GM12878 (cell line): ENCODE measurements around the gene UBE3D. TPM values are rescaled to one million over a fixed set of nuclear protein-coding genes. Genes with fewer than 3 reads are reported as not detected.

Source experiments
- ATAC-seq: fragments of 200-7000 bp; cut with Tn5 transposase; 3 replicates; pipeline ENCODE4 v1.9.1; 2020; ENCODE audit warnings: mild to moderate bottlenecking, moderate library complexity
- BruUV-seq: library from RNA; stranded (reverse); fragments of 400-500 nt; replicated peaks from 2 replicates; lab custom pipeline; 2021; lab: Mats Ljungman, UMichigan
- CTCF ChIA-PET: fragments of 300-600 bp; sonication (Branson Sonifier 250); formaldehyde crosslinking; extraction: SDS; loops from one replicate; lab custom pipeline; 2021; ENCODE audit warnings: inconsistent platforms; lab: Yijun Ruan, JAX
- POLR2A ChIA-PET: fragments of 350-600 bp; formaldehyde crosslinking; extraction: SDS; loops from one replicate; lab custom pipeline; 2021; ENCODE audit warnings: inconsistent platforms; lab: Charles Lee
- RAD21 ChIA-PET: fragments of 300-600 bp; sonication (Branson Sonifier 250); formaldehyde crosslinking; loops from one replicate; lab custom pipeline; 2023; ENCODE audit warnings: antibody characterized with exemption; ENCODE audit not compliant: unreplicated experiment; lab: Charles Lee
- SMC1A ChIA-PET: fragments of 300-600 bp; sonication (Branson Sonifier 250); formaldehyde crosslinking; loops from one replicate; lab custom pipeline; 2023; ENCODE audit not compliant: unreplicated experiment, uncharacterized antibody; lab: Charles Lee
- DNase-seq: peaks from one replicate; pipeline ENCODE4 v3.0.0-alpha.2; 2011; ENCODE audit warnings: low read depth, low spot score
- FAIRE-seq: peaks from 3 replicates; lab custom pipeline; 2011; peaks lifted over from hg19 to GRCh38; lab: Jason Lieb, UNC
- H2AFZ ChIP-seq: 2 replicates; pipeline ENCODE4 v1.6.0; 2011; ENCODE audit warnings: low read depth, low read length, control low read depth; ENCODE audit not compliant: control insufficient read depth
- H3K27ac ChIP-seq: 2 replicates; pipeline ENCODE4 v1.5.1; 2011; ENCODE audit warnings: control low read depth; ENCODE audit not compliant: control insufficient read depth, insufficient read depth
- H3K27me3 ChIP-seq, 2 experiments: replicated peaks in 1 of 2; 2 replicates each; pipeline versions ENCODE4 v1.6.0 to v1.6.1; 2011; ENCODE audit warnings: low read length in 1 of 2; ENCODE audit not compliant: control insufficient read depth in 2 of 2, insufficient read depth in 2 of 2
- H3K36me3 ChIP-seq, 2 experiments: 2 replicates each; pipeline ENCODE4 v1.5.1; 2011; ENCODE audit warnings: low read length in 1 of 2; ENCODE audit not compliant: control insufficient read depth in 2 of 2, insufficient read depth in 2 of 2
- H3K4me1 ChIP-seq: 2 replicates; pipeline ENCODE4 v1.6.1; 2011; ENCODE audit warnings: mild to moderate bottlenecking, low read length, moderate library complexity, mixed read lengths; ENCODE audit not compliant: control insufficient read depth, insufficient read depth
- H3K4me2 ChIP-seq: 2 replicates; pipeline ENCODE4 v1.6.0; 2011; ENCODE audit warnings: control low read depth; ENCODE audit not compliant: control insufficient read depth, insufficient read depth
- H3K4me3 ChIP-seq: fragments of 200-600 bp; sonication (generic); 2 replicates; pipeline ENCODE4 v1.5.1; 2016
- H3K79me2 ChIP-seq: 2 replicates; pipeline ENCODE4 v1.6.0; 2011; ENCODE audit warnings: low read length; ENCODE audit not compliant: control insufficient read depth, insufficient read depth
- H3K9ac ChIP-seq: 2 replicates; pipeline ENCODE4 v1.8.0; 2011; ENCODE audit warnings: low read length, control low read depth, mixed read lengths; ENCODE audit not compliant: control insufficient read depth, insufficient read depth
- H3K9me3 ChIP-seq: replicated peaks from 3 replicates; pipeline ENCODE4 v1.5.1; 2011; ENCODE audit warnings: mild to moderate bottlenecking, low read length; ENCODE audit not compliant: control insufficient read depth, insufficient read depth
- H4K20me1 ChIP-seq: 2 replicates; pipeline ENCODE4 v1.6.0; 2011; ENCODE audit not compliant: control insufficient read depth, insufficient read depth
- BACH1 ChIP-seq: fragments of 450-650 bp; IDR thresholded peaks from 2 replicates; pipeline ENCODE4 v1.6.1; 2017; ENCODE audit warnings: mild to moderate bottlenecking, borderline replicate concordance
- ELK1 ChIP-seq: IDR thresholded peaks from 2 replicates; pipeline ENCODE4 v1.6.1; 2012; ENCODE audit warnings: low read depth, low read length, improper control_type of control experiment
- ESRRA ChIP-seq: IDR thresholded peaks from 2 replicates; pipeline ENCODE4 v1.6.1; 2012; ENCODE audit warnings: mild to moderate bottlenecking, low read length, improper control_type of control experiment
- EZH2 ChIP-seq: IDR thresholded peaks from 2 replicates; pipeline ENCODE4 v1.6.1; 2012; ENCODE audit warnings: low read depth, mild to moderate bottlenecking, control low read depth, inconsistent platforms, low read length, borderline replicate concordance; ENCODE audit not compliant: control insufficient read depth
- IRF3 ChIP-seq: fragments of 450-650 bp; IDR thresholded peaks from 2 replicates; pipeline ENCODE4 v1.6.1; 2014; ENCODE audit warnings: mild to moderate bottlenecking
- IRF5 ChIP-seq: fragments of 450-650 bp; IDR thresholded peaks from 2 replicates; pipeline ENCODE4 v1.6.1; 2017; ENCODE audit warnings: borderline replicate concordance
- KLF5 ChIP-seq: fragments of 450-650 bp; IDR thresholded peaks from 2 replicates; pipeline ENCODE4 v1.6.1; 2014; ENCODE audit warnings: mild to moderate bottlenecking; ENCODE audit not compliant: partially characterized antibody
- MTA3 ChIP-seq: IDR thresholded peaks from 2 replicates; pipeline ENCODE4 v1.6.1; 2012; ENCODE audit warnings: low read length, inconsistent platforms, borderline replicate concordance
- NFIC ChIP-seq: IDR thresholded peaks from 2 replicates; pipeline ENCODE4 v1.6.1; 2012; ENCODE audit warnings: low read depth, mild to moderate bottlenecking, inconsistent platforms, low read length, moderate library complexity
- NFYB ChIP-seq: IDR thresholded peaks from 2 replicates; pipeline ENCODE4 v1.6.1; 2011; ENCODE audit warnings: low read depth, mild to moderate bottlenecking, low read length, improper control_type of control experiment, moderate library complexity; ENCODE audit not compliant: insufficient read depth
- NR2F1 ChIP-seq: fragments of 450-650 bp; conservative IDR thresholded peaks from 2 replicates; pipeline ENCODE4 v1.6.1; 2017; ENCODE audit warnings: mild to moderate bottlenecking
- PAX5 ChIP-seq: IDR thresholded peaks from 2 replicates; pipeline ENCODE4 v1.6.1; 2011; ENCODE audit warnings: low read depth, low read length, borderline replicate concordance
- POLR2A ChIP-seq: IDR thresholded peaks from 2 replicates; pipeline ENCODE4 v1.6.1; 2011; ENCODE audit warnings: low read depth, mild to moderate bottlenecking, low read length
- SPI1 ChIP-seq: IDR thresholded peaks from 2 replicates; pipeline ENCODE4 v1.6.1; 2011; ENCODE audit warnings: low read depth, mild to moderate bottlenecking, low read length, moderate library complexity, borderline replicate concordance; ENCODE audit not compliant: insufficient read depth
- TARDBP ChIP-seq: IDR thresholded peaks from 2 replicates; pipeline ENCODE4 v1.6.1; 2016; ENCODE audit warnings: borderline replicate concordance
- ZBED1 ChIP-seq: IDR thresholded peaks from 2 replicates; pipeline ENCODE4 v1.6.1; 2016; ENCODE audit warnings: borderline replicate concordance
- ZBTB4 ChIP-seq: fragments of 450-650 bp; formaldehyde crosslinking; IDR thresholded peaks from 2 replicates; pipeline ENCODE4 v1.4.0; 2022; ENCODE audit warnings: mild to moderate bottlenecking, moderate library complexity
- WGBS: methylation state at CpG from one replicate; pipeline ENCODE4 v1.1.6; 2016; ENCODE audit warnings: low lambda C conversion rate; ENCODE audit not compliant: insufficient replicate concordance, insufficient coverage; ENCODE audit errors: missing lambda C conversion rate; 5-methylcytosine and 5-hydroxymethylcytosine counted together
- in situ Hi-C: fragments of 300-500 bp; cut with MboI; formaldehyde crosslinking; loops from 9 replicates; pipeline ENCODE4 v1.14.3; 2018; ENCODE audit warnings: mixed read lengths
- intact Hi-C: fragments of 100-400 bp; cut with micrococcal nuclease; formaldehyde crosslinking; loops from one replicate; pipeline ENCODE4 v1.14.2; 2022; ENCODE audit not compliant: unreplicated experiment
- polyA plus RNA-seq, 11 experiments: library from polyadenylated mRNA; depleted of rRNA in 4 of 11; unstranded in 6 of 11; stranded (reverse) in 5 of 11; fragments of >200 nt; fragmentation: Nextera tagmentation in 4 of 11; fragmentation: Illumina TruSeq in 1 of 11; extraction: Ambion mirVana in 4 of 11; extraction: Trizol in 1 of 11; gene quantifications; 1 replicate in 1 of 11; 2 replicates in 10 of 11; pipeline versions ENCODE4 v1.2.1 to v1.2.3, GENCODE V29; 2011 to 2016; ENCODE audit warnings: inconsistent platforms in 2 of 11, missing spikeins in 2 of 11, low read depth in 1 of 11
- total RNA-seq, 4 experiments: library from RNA; depleted of rRNA in 3 of 4; stranded (reverse); fragments of >200 nt in 3 of 4; fragmentation: Illumina TruSeq in 1 of 4; extraction: Trizol in 1 of 4; gene quantifications; 2 replicates each; pipeline versions ENCODE4 v1.2.1 to v1.2.3, GENCODE V29; 2013 to 2021

The UBE3D gene
- total and polyA plus RNA-seq, 10 of the 15 experiments (the other 5 are each of a cell fraction or from before 2014, with no cell fraction given) = 4.3 to 9.0 (median 7.5) TPM

- TF ChIP-seq ELK1 (no peak), BACH1 (no peak), TARDBP (no peak)
- TF ChIP-seq, all 136 proteins: peak for 0
Measured at GRCh38 chr6:82867946-82868345, 197.7 kb downstream of the UBE3D start (continued).

GRCh38 chr6:82866446-82866845 lies 199.2 kb downstream of the UBE3D start:
- ATAC-seq (no peak), DNase-seq (no peak), FAIRE-seq (no peak)
- Histone ChIP-seq H3K9me3 (no peaks in the 10 kb centered on the region), H3K9ac (no peak overlapping the region), H3K27me3 (no peaks in the 10 kb centered on the region), H4K20me1 (no peaks in the 10 kb centered on the region), H3K79me2 (no peaks in the 10 kb centered on the region), H3K4me3 (no peak overlapping the region), H3K4me2 (no peak overlapping the region), H3K4me1 (no peaks in the 10 kb centered on the region), H2AFZ (no peak overlapping the region), H3K36me3 (no peaks in the 10 kb centered on the region), H3K27ac (no peak overlapping the region)
- CTCF ChIA-PET = no interaction called here
- POLR2A ChIA-PET = no interaction called here
- TF ChIP-seq ZBED1 (no peak), PAX5 (no peak), KLF5 (no peak), NR2F1 (no peak), POLR2A (no peak), NFYB (no peak), ESRRA (no peak), ZBTB4 (CRISPR knock-in tag) (no peak), SPI1 (no peak), NFIC (no peak), EZH2 (no peak), MTA3 (no peak), IRF3 (no peak), IRF5 (no peak)
- WGBS = 25% methylated on average over 3 of the region's 3 CpGs
- BruUV-seq = no TSS peak
- RAD21 ChIA-PET = no interaction called here
- intact Hi-C loops (no loop called here), in situ Hi-C loops (no loop called here)
- SMC1A ChIA-PET = no interaction called here
